ENCODE results near the gene POLR1C.
A peak's percentile ranks its signal among the peaks of the same experiment; 100 is the strongest.
"Not testable (repeated sequence)": the region's sequence is repeated elsewhere in the genome, so short reads cannot be mapped to it uniquely, and the experiment has no call there.

POLR1C gene

DNA sequence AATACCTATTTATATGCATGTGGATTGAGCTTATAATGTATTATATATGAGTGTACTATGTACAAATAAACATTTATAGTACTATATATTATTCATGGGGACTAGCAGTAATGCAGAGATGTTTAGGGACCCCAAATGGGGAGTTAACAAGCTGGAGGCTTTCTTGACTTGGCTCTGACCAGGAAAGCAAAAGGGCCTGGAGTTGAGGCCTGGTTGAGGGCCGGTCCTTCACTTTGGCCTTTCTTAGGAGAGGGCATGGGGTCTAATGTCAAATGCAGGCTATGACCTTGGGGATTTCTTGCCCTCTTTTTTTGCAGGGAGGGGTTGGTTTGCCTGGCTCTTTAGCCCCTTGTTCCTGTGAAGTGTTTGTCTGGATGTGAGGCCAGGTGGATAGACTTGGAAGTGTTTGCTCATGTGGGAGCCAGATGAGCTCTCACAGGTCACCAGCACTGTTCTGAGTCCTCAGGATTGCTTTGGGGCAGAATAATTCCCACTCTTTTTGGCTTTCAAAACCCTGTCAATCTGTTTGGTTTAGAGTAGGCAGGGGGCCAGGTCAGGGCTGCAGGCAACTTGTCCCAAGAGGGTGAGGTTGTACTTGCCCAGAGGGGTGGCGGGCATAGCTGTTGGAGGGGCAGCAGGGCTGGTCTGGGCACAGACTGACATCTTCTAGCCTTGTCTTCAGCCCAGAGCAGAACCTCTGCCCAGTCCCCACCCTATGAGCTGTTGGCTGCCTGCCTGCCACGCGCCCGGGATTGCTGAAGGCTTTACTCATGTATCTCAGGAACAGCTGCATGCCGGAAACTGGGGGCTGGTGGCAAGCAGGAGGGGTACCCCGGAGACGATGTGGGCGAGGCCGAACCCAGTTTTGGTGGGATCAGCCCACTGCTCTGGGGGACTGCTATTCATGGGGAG is 24.9 kb upstream of the POLR1C start:
- DNase-seq (ENCODE audit: extremely low spot score, insufficient read length, low read depth) (no peak), FAIRE-seq (no peak)

DNA sequence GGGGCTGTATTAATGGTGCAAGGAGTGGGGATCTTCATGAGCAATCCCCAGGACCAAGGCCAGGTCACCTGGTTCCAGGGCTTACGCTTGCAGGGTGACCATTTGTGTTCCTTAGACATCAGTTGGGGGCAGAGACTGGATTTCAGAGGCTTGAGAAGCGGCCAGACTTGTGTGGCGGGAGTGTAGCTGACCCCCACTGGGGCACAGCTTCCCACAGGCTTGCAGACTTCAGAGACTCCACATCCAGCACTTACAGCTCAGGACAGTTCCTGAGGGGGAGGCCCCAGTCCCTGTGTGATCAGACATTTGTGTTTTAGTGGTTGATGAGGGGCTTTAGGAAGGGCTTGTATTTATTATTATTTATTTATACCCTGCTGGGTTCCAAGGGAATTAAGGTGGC is 24.2 kb upstream of the POLR1C start:
- FAIRE-seq: no peak

GRCh38 chr6:43493230-43493629 is 23.7 kb upstream of the POLR1C start:
- FAIRE-seq (no peak), DNase-seq (ENCODE audit: extremely low spot score, insufficient read length, low read depth) (no peak)

More for the DNA sequence above, 24.2 kb upstream of the POLR1C start:
- no peak for DNase-seq (ENCODE audit: extremely low spot score, insufficient read length, low read depth)

GRCh38 chr6:43493833-43494232 is 23.1 kb upstream of the POLR1C start:
- no peak for DNase-seq (ENCODE audit: extremely low spot score, insufficient read length, low read depth)
- FAIRE-seq: no peak

- no peak for FAIRE-seq
- DNase-seq (ENCODE audit: extremely low spot score, insufficient read length, low read depth): no peak
These were observed 22.6 kb upstream of the POLR1C start for GRCh38 chr6:43494321-43494720.

- FAIRE-seq: no peak
These were observed 22.1 kb upstream of the POLR1C start for GRCh38 chr6:43494766-43495165.

DNA sequence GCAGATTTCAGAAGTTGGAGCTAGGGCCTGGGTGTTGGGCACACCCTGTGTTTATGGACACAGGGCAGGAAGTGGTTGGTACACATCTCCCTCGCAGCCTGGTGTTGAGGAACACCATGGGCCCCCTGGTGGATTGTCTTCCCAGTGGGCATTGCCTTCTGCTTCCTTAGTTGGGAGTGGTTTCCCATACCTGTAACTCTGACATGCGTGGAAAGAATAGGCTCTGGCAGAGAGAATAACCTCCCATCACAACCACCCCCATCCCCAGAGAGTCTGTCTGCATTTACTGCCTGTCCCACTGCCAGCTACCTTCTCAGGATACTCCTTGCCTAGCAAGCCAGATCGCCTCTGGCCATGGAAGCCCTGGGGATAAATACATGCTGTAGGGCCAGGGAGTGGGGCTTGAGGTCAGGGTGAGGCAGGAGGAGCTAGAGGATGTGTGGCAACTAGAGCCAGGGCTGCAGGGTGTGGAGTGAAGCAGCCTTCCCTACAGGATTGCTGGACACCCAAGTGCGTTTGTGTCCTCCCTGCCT is 21.4 kb upstream of the POLR1C start:
- FAIRE-seq (no peak), DNase-seq (ENCODE audit: extremely low spot score, insufficient read length, low read depth) (no peak)

More at GRCh38 chr6:43494766-43495165, 22.1 kb upstream of the POLR1C start:
- no peak for DNase-seq (ENCODE audit: extremely low spot score, insufficient read length, low read depth)

- no peak for FAIRE-seq
These were observed 20.3 kb upstream of the POLR1C start for GRCh38 chr6:43496370-43497128.

GRCh38 chr6:43497129-43497396 is 19.8 kb upstream of the POLR1C start:
- DNase-seq (ENCODE audit: extremely low spot score, insufficient read length, low read depth): no peak
- no peak for FAIRE-seq

More at GRCh38 chr6:43496370-43497128, 20.3 kb upstream of the POLR1C start:
- DNase-seq (ENCODE audit: extremely low spot score, insufficient read length, low read depth): no peak

DNA sequence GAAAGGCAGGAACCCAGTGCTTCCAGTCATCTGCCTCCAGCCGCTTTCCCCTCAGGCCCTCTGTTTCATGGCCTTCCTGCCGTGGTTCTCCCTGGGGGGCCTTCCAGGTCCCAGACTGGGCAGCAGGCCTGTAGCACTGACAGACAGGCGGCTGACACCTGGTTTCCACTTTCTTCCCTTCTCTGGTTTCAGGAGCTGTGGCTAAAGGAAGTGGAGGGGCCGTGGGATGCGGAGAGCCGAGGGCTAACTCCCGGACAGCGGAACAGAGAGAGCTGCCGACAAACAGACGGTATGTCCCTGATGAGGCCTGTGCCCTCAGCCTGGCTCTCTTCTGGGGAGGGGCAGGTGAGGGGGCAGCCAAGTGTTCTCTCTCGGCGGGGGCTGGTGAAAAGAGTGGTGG is 19.2 kb upstream of the POLR1C start:
- FAIRE-seq (no peak), DNase-seq (ENCODE audit: extremely low spot score, insufficient read length, low read depth) (no peak)

- not testable (repeated sequence) for DNase-seq (ENCODE audit: extremely low spot score, insufficient read length, low read depth); FAIRE-seq
These were observed 18.6 kb upstream of the POLR1C start for GRCh38 chr6:43498291-43498690.

DNA sequence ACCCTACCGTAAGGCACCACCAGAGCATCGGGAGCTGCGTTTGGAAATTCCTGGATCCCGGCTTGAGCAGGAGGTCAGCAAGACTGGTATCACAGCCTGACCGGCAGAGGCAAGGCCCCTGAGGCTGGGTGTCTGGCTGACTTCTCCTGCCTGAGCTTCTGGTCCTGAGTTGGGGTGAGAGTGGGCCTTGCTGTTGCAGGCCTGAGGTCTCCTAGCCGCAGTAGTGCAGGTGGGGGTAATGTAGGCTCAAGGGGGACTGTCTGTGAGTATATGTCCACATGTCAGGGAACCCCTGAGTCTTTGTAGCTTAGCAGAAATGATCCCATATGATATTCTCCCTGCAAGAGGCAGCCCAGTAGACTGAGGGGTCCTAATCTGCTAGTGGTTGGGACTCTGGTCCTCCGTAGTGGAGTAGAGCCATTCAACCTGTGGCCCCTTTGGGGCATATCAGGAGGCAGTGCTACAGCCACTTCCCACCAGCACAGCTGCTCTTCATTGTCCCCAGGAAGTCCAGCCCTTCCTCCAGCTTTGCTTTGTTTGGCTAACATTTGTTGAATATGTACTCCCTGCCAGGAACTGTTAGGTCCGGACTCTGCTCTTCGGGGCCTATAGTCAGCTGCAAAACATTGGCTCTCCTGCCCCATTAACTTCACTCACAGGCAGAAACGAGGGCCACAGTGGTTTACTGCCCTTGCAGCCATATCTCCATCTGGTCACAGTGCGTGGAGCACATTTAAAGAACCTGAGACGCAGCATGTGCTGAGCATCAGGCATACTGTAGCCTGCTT is 17.7 kb upstream of the POLR1C start:
- DNase-seq (ENCODE audit: extremely low spot score, insufficient read length, low read depth) (no peak), FAIRE-seq (no peak)

GRCh38 chr6:43500921-43501320 is 16.0 kb upstream of the POLR1C start:
- DNase-seq (ENCODE audit: extremely low spot score, insufficient read length, low read depth) (no peak), FAIRE-seq (no peak)

DNA sequence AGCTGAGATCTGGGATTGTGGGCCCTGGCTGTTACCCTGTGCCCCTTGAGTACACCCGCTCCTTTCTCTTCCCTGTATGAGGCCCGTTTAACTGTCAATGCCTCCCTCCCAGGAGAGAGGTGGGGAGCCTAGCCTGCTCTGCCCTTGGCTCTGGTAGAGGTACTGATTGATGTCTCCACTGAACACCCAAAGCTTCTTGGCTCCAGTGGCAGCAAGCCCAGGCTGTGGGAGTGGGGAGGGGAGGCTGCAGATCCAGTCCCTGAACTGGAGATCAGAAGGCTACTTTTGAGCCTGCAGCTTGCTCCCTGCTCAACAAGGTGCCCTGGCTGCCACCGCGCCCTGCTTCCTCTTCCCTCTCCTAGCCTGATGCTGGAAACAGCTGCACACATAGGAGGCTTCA is 14.2 kb upstream of the POLR1C start:
- DNase-seq (ENCODE audit: extremely low spot score, insufficient read length, low read depth) (no peak), FAIRE-seq (no peak)

GRCh38 chr6:43503443-43503842 is 13.4 kb upstream of the POLR1C start:
- DNase-seq (ENCODE audit: extremely low spot score, insufficient read length, low read depth): no peak
- no peak for FAIRE-seq

GRCh38 chr6:43504756-43505593 is 11.9 kb upstream of the POLR1C start:
- no peak for DNase-seq (ENCODE audit: extremely low spot score, insufficient read length, low read depth)
- no peak for FAIRE-seq

DNA sequence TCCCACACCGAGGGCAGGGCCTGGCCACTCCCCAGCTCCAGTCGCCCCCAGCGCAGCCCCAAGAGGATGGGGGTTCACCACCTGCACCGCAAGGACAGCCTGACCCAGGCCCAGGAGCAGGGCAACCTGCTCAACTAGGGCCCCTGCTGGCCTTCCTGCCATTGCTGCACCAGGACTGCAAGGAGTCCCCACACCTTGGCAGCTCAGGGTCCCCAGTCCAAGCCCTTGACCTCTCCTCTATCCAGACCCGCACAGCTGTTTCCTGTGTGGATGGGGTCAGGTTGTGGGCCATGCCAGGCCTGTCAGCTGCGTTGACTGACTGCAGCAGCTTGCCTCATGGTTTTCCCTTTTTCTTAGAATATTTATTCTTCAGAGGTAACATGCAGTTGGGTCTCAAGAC is 11.2 kb upstream of the POLR1C start:
- no peak for DNase-seq (ENCODE audit: extremely low spot score, insufficient read length, low read depth)

DNA sequence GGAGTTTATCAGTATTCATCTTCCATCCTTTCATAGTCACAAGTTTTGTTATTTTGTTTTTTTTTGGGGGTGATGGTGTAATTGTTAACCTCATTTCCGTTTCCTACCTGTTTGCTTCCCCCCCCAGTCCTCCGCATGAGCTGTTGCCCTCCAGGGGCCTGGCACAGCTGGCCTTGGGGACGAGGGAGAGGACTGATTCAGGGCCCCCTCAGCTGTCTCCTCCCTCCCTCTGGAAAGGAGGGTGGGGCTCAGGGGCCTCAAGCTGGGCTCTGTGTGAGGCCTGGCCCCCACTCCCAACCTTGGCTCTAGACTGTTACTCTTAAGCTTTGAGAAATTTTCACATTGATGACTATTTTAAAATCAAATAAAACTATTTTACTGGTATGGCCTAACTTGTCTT is 10.7 kb upstream of the POLR1C start:
- DNase-seq (ENCODE audit: extremely low spot score, insufficient read length, low read depth) (no peak), FAIRE-seq (no peak)

More for the DNA sequence above, 11.2 kb upstream of the POLR1C start:
- no peak for FAIRE-seq

GRCh38 chr6:43506667-43507471 is 10.0 kb upstream of the POLR1C start:
- peak; percentile 57 for DNase-seq (ENCODE audit: extremely low spot score, insufficient read length, low read depth)
- peak; percentile 95 for FAIRE-seq

Data from GM18507 (cell line).